ENCODE data around the gene TRPM5. TPM values are rescaled to one million over a fixed set of nuclear protein-coding genes. Genes with fewer than 3 reads are reported as not detected.

The TRPM5 gene
- total RNA-seq, 1 experiment from 2014 or later, result not detected

GRCh38 chr11:2400069-2400761 is 44.1 kb downstream of the TRPM5 start, which contains the start of gene TSSC4:
Gene TSSC4 (plus strand): TSS chr11:2400750. CDS start chr11:2402634, 1,884 bp downstream.
- H3K9me2 ChIP-seq (replicated peaks; ENCODE audit: insufficient read depth, low read length), result no peaks in the 10 kb centered on the region
- peaks cover 24% of the 10 kb centered on the region for H3K36me3 ChIP-seq (ENCODE audit: insufficient read depth, low read length)
- peaks cover 59% of the 10 kb centered on the region for H3K4me1 ChIP-seq (ENCODE audit: low read length)
- H3K9ac ChIP-seq (ENCODE audit: low read length), result peak within 1 kb of the TSS; percentile 97
- peak; percentile 100 for DNase-seq
- peak within 1 kb of the TSS; percentile 85 for H3K4me2 ChIP-seq (ENCODE audit: low read depth, low read length, poor library complexity, severe bottlenecking)
- H3K27ac ChIP-seq (ENCODE audit: low read length), result peak within 1 kb of the TSS; percentile 90
- H3K4me3 ChIP-seq (ENCODE audit: low read length), result peak within 1 kb of the TSS; percentile 92
- H4K20me1 ChIP-seq (ENCODE audit: insufficient read depth, low read depth, low read length), result peaks cover 28% of the 10 kb centered on the region; the same call in 1 of the 2 replicates
- H3K27me3 ChIP-seq (ENCODE audit: low read length), result no peaks in the 10 kb centered on the region
- H2AFZ ChIP-seq (ENCODE audit: low read length), result no peak within 1 kb of the TSS
- H3K9me3 ChIP-seq (ENCODE audit: low read length), result no peaks in the 10 kb centered on the region
- peaks cover 16% of the 10 kb centered on the region for H3K79me2 ChIP-seq (ENCODE audit: low read length)

GRCh38 chr11:2399488-2400068 is 44.7 kb downstream of the TRPM5 start:
- Histone ChIP-seq H2AFZ (ENCODE audit: low read length) (no peak overlapping the region), H3K4me2 (ENCODE audit: low read depth, low read length, poor library complexity, severe bottlenecking) (peak overlapping the region; percentile 85), H3K9ac (ENCODE audit: low read length) (peak overlapping the region; percentile 91), H3K27me3 (ENCODE audit: low read length) (no peaks in the 10 kb centered on the region), H3K27ac (ENCODE audit: low read length) (peak overlapping the region; percentile 90), H3K9me2 (replicated peaks; ENCODE audit: insufficient read depth, low read length) (no peaks in the 10 kb centered on the region), H4K20me1 (ENCODE audit: insufficient read depth, low read depth, low read length) (peaks cover 33% of the 10 kb centered on the region; the same call in 1 of the 2 replicates), H3K9me3 (ENCODE audit: low read length) (no peaks in the 10 kb centered on the region), H3K4me1 (ENCODE audit: low read length) (peaks cover 65% of the 10 kb centered on the region), H3K4me3 (ENCODE audit: low read length) (peak overlapping the region; percentile 90), H3K36me3 (ENCODE audit: insufficient read depth, low read length) (peaks cover 27% of the 10 kb centered on the region), H3K79me2 (ENCODE audit: low read length) (peaks cover 17% of the 10 kb centered on the region)
- no peak for DNase-seq

- peaks cover 73% of the 10 kb centered on the region for H3K4me1 ChIP-seq (ENCODE audit: low read length)
- H3K27ac ChIP-seq (ENCODE audit: low read length), result peak overlapping the region; percentile 90
- no peak for DNase-seq
- no peaks in the 10 kb centered on the region for H3K27me3 ChIP-seq (ENCODE audit: low read length)
- H2AFZ ChIP-seq (ENCODE audit: low read length), result no peak overlapping the region
- no peaks in the 10 kb centered on the region for H3K9me2 ChIP-seq (replicated peaks; ENCODE audit: insufficient read depth, low read length)
- H3K4me3 ChIP-seq (ENCODE audit: low read length), result peak overlapping the region; percentile 90; the same call in 1 of the 2 replicates
- H3K79me2 ChIP-seq (ENCODE audit: low read length), result peaks cover 25% of the 10 kb centered on the region
- H3K9me3 ChIP-seq (ENCODE audit: low read length), result no peaks in the 10 kb centered on the region
- peak overlapping the region; percentile 91 for H3K9ac ChIP-seq (ENCODE audit: low read length)
- peaks cover 34% of the 10 kb centered on the region; the same call in 1 of the 2 replicates for H4K20me1 ChIP-seq (ENCODE audit: insufficient read depth, low read depth, low read length)
- H3K36me3 ChIP-seq (ENCODE audit: insufficient read depth, low read length), result peaks cover 35% of the 10 kb centered on the region
- H3K4me2 ChIP-seq (ENCODE audit: low read depth, low read length, poor library complexity, severe bottlenecking), result peak overlapping the region; percentile 85
These were observed 45.5 kb downstream of the TRPM5 start for GRCh38 chr11:2398664-2399355.

- no peak overlapping the region for H3K9ac ChIP-seq (ENCODE audit: low read length)
- H3K36me3 ChIP-seq (ENCODE audit: insufficient read depth, low read length), result peaks cover 29% of the 10 kb centered on the region
- peak overlapping the region; percentile 90 for H3K27ac ChIP-seq (ENCODE audit: low read length)
- H3K79me2 ChIP-seq (ENCODE audit: low read length), result peaks cover 34% of the 10 kb centered on the region
- no peaks in the 10 kb centered on the region for H3K9me3 ChIP-seq (ENCODE audit: low read length)
- peaks cover 88% of the 10 kb centered on the region for H3K4me1 ChIP-seq (ENCODE audit: low read length)
- no peak overlapping the region for H2AFZ ChIP-seq (ENCODE audit: low read length)
- H3K4me2 ChIP-seq (ENCODE audit: low read depth, low read length, poor library complexity, severe bottlenecking), result peak overlapping the region; percentile 4
- H4K20me1 ChIP-seq (ENCODE audit: insufficient read depth, low read depth, low read length), result peaks cover 43% of the 10 kb centered on the region
- no peak overlapping the region for H3K4me3 ChIP-seq (ENCODE audit: low read length)
- no peak for DNase-seq
- H3K27me3 ChIP-seq (ENCODE audit: low read length), result no peaks in the 10 kb centered on the region
- H3K9me2 ChIP-seq (replicated peaks; ENCODE audit: insufficient read depth, low read length), result no peaks in the 10 kb centered on the region
These were observed 47.3 kb downstream of the TRPM5 start for GRCh38 chr11:2397005-2397404.

- Histone ChIP-seq H3K9ac (ENCODE audit: low read length) (no peak overlapping the region), H3K27me3 (ENCODE audit: low read length) (no peaks in the 10 kb centered on the region), H3K9me2 (replicated peaks; ENCODE audit: insufficient read depth, low read length) (no peaks in the 10 kb centered on the region), H3K27ac (ENCODE audit: low read length) (peak overlapping the region; percentile 100; the same call in 1 of the 2 replicates), H4K20me1 (ENCODE audit: insufficient read depth, low read depth, low read length) (peaks cover 43% of the 10 kb centered on the region), H3K4me1 (ENCODE audit: low read length) (peaks cover 88% of the 10 kb centered on the region), H3K4me3 (ENCODE audit: low read length) (no peak overlapping the region), H3K9me3 (ENCODE audit: low read length) (no peaks in the 10 kb centered on the region), H3K79me2 (ENCODE audit: low read length) (peaks cover 34% of the 10 kb centered on the region), H2AFZ (ENCODE audit: low read length) (no peak overlapping the region), H3K36me3 (ENCODE audit: insufficient read depth, low read length) (peaks cover 32% of the 10 kb centered on the region), H3K4me2 (ENCODE audit: low read depth, low read length, poor library complexity, severe bottlenecking) (no peak overlapping the region)
- no peak for DNase-seq
These were observed 47.8 kb downstream of the TRPM5 start for GRCh38 chr11:2396471-2396870.

- Histone ChIP-seq H3K27ac (ENCODE audit: low read length) (peak overlapping the region; percentile 100), H3K9ac (ENCODE audit: low read length) (peak overlapping the region; percentile 12; the same call in 1 of the 2 replicates), H2AFZ (ENCODE audit: low read length) (no peak overlapping the region), H3K79me2 (ENCODE audit: low read length) (peaks cover 34% of the 10 kb centered on the region), H4K20me1 (ENCODE audit: insufficient read depth, low read depth, low read length) (peaks cover 47% of the 10 kb centered on the region), H3K27me3 (ENCODE audit: low read length) (no peaks in the 10 kb centered on the region), H3K36me3 (ENCODE audit: insufficient read depth, low read length) (peaks cover 35% of the 10 kb centered on the region), H3K4me3 (ENCODE audit: low read length) (no peak overlapping the region), H3K4me1 (ENCODE audit: low read length) (peaks cover 92% of the 10 kb centered on the region), H3K9me2 (replicated peaks; ENCODE audit: insufficient read depth, low read length) (no peaks in the 10 kb centered on the region), H3K4me2 (ENCODE audit: low read depth, low read length, poor library complexity, severe bottlenecking) (no peak overlapping the region), H3K9me3 (ENCODE audit: low read length) (no peaks in the 10 kb centered on the region)
- no peak for DNase-seq
These were observed 48.5 kb downstream of the TRPM5 start for GRCh38 chr11:2395856-2396255.

- Histone ChIP-seq H3K79me2 (ENCODE audit: low read length) (peaks cover 38% of the 10 kb centered on the region), H3K36me3 (ENCODE audit: insufficient read depth, low read length) (peaks cover 38% of the 10 kb centered on the region), H3K4me1 (ENCODE audit: low read length) (peaks cover 98% of the 10 kb centered on the region), H3K27ac (ENCODE audit: low read length) (peak overlapping the region; percentile 100), H3K4me2 (ENCODE audit: low read depth, low read length, poor library complexity, severe bottlenecking) (no peak overlapping the region), H3K27me3 (ENCODE audit: low read length) (no peaks in the 10 kb centered on the region), H3K4me3 (ENCODE audit: low read length) (no peak overlapping the region), H3K9ac (ENCODE audit: low read length) (peak overlapping the region; percentile 99), H3K9me2 (replicated peaks; ENCODE audit: insufficient read depth, low read length) (no peaks in the 10 kb centered on the region), H4K20me1 (ENCODE audit: insufficient read depth, low read depth, low read length) (peaks cover 51% of the 10 kb centered on the region), H3K9me3 (ENCODE audit: low read length) (no peaks in the 10 kb centered on the region), H2AFZ (ENCODE audit: low read length) (no peak overlapping the region)
- DNase-seq, result no peak
These were observed 49.0 kb downstream of the TRPM5 start for GRCh38 chr11:2395211-2395730.

GRCh38 chr11:2394818-2395105 is 49.6 kb downstream of the TRPM5 start:
- Histone ChIP-seq H3K27me3 (ENCODE audit: low read length) (no peaks in the 10 kb centered on the region), H2AFZ (ENCODE audit: low read length) (no peak overlapping the region), H3K4me1 (ENCODE audit: low read length) (peaks cover 100% of the 10 kb centered on the region), H4K20me1 (ENCODE audit: insufficient read depth, low read depth, low read length) (peaks cover 55% of the 10 kb centered on the region), H3K4me3 (ENCODE audit: low read length) (no peak overlapping the region), H3K79me2 (ENCODE audit: low read length) (peaks cover 43% of the 10 kb centered on the region), H3K36me3 (ENCODE audit: insufficient read depth, low read length) (peaks cover 39% of the 10 kb centered on the region), H3K9me2 (replicated peaks; ENCODE audit: insufficient read depth, low read length) (no peaks in the 10 kb centered on the region), H3K9ac (ENCODE audit: low read length) (peak overlapping the region; percentile 99), H3K9me3 (ENCODE audit: low read length) (no peaks in the 10 kb centered on the region), H3K27ac (ENCODE audit: low read length) (peak overlapping the region; percentile 100), H3K4me2 (ENCODE audit: low read depth, low read length, poor library complexity, severe bottlenecking) (peak overlapping the region; percentile 85)
- no peak for DNase-seq

Data from Karpas-422 (cell line).